Gastroesophageal sphincter (tissue), 3 donors: ENCODE data around the gene CHDH.

Experiments used
- EP300 ChIP-seq: sonication (generic); formaldehyde crosslinking; IDR thresholded peaks from one replicate; pipeline ENCODE4 v1.6.1; 2017; ENCODE audit warnings: antibody characterized with exemption, mild to moderate bottlenecking
- POLR2A ChIP-seq, 2 donors: fragments of 450-650 bp; IDR thresholded peaks; one replicate each; pipeline ENCODE4 v1.6.1; 2017; ENCODE audit warnings: antibody characterized with exemption in 2 of 2, mild to moderate bottlenecking in 2 of 2, moderate library complexity in 1 of 2
- POLR2AphosphoS5 ChIP-seq: sonication (generic); formaldehyde crosslinking; IDR thresholded peaks from one replicate; pipeline ENCODE4 v1.6.1; 2017; ENCODE audit warnings: antibody characterized with exemption
- TF ChIP-seq, protein P1 (sequence below), 4 experiments: fragments of 200-600 bp in 2 of 4; fragments of 450-650 bp in 2 of 4; sonication (generic) in 1 of 4; IDR thresholded peaks; one replicate each; pipeline ENCODE4 v1.5.1; 2017 to 2019; ENCODE audit warnings: antibody characterized with exemption in 4 of 4, mild to moderate bottlenecking in 2 of 4, moderate library complexity in 2 of 4

DNA sequence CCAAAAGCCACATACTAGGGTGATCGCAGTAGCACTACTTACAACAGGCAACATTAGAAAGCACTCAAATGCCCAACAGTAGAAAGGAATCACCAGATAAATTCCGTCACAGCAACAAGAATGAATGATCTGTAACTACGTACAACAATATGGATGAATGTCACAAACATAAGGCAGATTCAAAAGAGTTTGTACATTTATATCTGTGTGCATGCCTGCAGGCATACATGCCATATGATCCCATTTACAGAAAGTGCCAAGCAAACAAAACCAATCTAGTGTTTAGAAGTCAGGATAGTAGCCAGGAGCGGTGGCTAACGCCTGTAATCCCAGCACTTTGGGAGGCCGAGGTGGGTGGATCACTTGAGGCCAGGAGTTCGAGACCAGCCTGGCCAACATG lies 3.7 kb upstream of the CHDH start:
- TF ChIP-seq, protein P1, sequence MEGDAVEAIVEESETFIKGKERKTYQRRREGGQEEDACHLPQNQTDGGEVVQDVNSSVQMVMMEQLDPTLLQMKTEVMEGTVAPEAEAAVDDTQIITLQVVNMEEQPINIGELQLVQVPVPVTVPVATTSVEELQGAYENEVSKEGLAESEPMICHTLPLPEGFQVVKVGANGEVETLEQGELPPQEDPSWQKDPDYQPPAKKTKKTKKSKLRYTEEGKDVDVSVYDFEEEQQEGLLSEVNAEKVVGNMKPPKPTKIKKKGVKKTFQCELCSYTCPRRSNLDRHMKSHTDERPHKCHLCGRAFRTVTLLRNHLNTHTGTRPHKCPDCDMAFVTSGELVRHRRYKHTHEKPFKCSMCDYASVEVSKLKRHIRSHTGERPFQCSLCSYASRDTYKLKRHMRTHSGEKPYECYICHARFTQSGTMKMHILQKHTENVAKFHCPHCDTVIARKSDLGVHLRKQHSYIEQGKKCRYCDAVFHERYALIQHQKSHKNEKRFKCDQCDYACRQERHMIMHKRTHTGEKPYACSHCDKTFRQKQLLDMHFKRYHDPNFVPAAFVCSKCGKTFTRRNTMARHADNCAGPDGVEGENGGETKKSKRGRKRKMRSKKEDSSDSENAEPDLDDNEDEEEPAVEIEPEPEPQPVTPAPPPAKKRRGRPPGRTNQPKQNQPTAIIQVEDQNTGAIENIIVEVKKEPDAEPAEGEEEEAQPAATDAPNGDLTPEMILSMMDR (IDR thresholded peaks at IDR 0.05) = no peak
- TF ChIP-seq POLR2AphosphoS5 (no peak), POLR2A (IDR thresholded peaks at IDR 0.05) (no peak), EP300 (no peak)
